Lung (tissue), 12 donors: ENCODE measurements around the gene ILK. TPM values are rescaled to one million over a fixed set of nuclear protein-coding genes. Genes with fewer than 3 reads are reported as not detected.

Experiments
- ATAC-seq: fragments of 200-7000 bp; cut with Tn5 transposase; one replicate; pipeline ENCODE4 v1.9.1; 2020; ENCODE audit warnings: moderate number of reproducible peaks; ENCODE audit not compliant: insufficient read depth, low FRiP score
- DNase-seq, 3 donors: peaks; one replicate each; pipeline ENCODE4 v3.0.0-alpha.2; 2013 to 2017
- H3K27ac ChIP-seq, 2 donors: one replicate each; pipeline ENCODE4 v1.5.1; 2013; ENCODE audit warnings: mild to moderate bottlenecking in 2 of 2, moderate library complexity in 2 of 2, control low read depth in 1 of 2, inconsistent platforms in 1 of 2, low read depth in 1 of 2, low read length in 1 of 2
- H3K27me3 ChIP-seq, 3 donors: one replicate each; pipeline ENCODE4 v1.5.1; 2013; ENCODE audit warnings: low read length in 2 of 3; ENCODE audit not compliant: control insufficient read depth in 3 of 3, insufficient read depth in 3 of 3
- H3K36me3 ChIP-seq, 4 donors: one replicate each; pipeline ENCODE4 v1.5.1; 2013; ENCODE audit warnings: low read length in 4 of 4, mild to moderate bottlenecking in 1 of 4, moderate library complexity in 1 of 4; ENCODE audit not compliant: control insufficient read depth in 4 of 4, insufficient read depth in 4 of 4
- H3K4me1 ChIP-seq, 5 donors: one replicate each; pipeline ENCODE4 v1.5.1; 2013; ENCODE audit warnings: low read length in 5 of 5, mild to moderate bottlenecking in 2 of 5, moderate library complexity in 1 of 5; ENCODE audit not compliant: control insufficient read depth in 5 of 5, insufficient read depth in 5 of 5
- H3K4me3 ChIP-seq: one replicate; pipeline ENCODE4 v1.5.1; 2013; ENCODE audit warnings: mild to moderate bottlenecking, control low read depth, moderate library complexity
- H3K9ac ChIP-seq, 2 donors: one replicate each; pipeline ENCODE4 v1.5.1; 2013; ENCODE audit warnings: low read length in 2 of 2, control low read depth in 1 of 2; ENCODE audit not compliant: insufficient read depth in 1 of 2
- H3K9me3 ChIP-seq, 4 donors: one replicate each; pipeline ENCODE4 v1.5.1; 2013; ENCODE audit warnings: low read length in 3 of 4, mild to moderate bottlenecking in 1 of 4, moderate library complexity in 1 of 4; ENCODE audit not compliant: control insufficient read depth in 4 of 4, insufficient read depth in 3 of 4
- WGBS, 2 donors: extraction: QIAGEN DNeasy Blood & Tissue Kit; methylation state at CpG; one replicate each; pipeline ENCODE4 v1.1.7; 2013; 5-methylcytosine and 5-hydroxymethylcytosine counted together
- polyA plus RNA-seq, 2 donors: library from polyadenylated mRNA; stranded (reverse); fragments of 200-250 nt; gene quantifications; one replicate each; pipeline ENCODE4 v1.2.1, GENCODE V29; 2013
- total RNA-seq, 2 donors: library from RNA; depleted of rRNA in 1 of 2; stranded (reverse); fragments of >200 nt in 1 of 2; gene quantifications; one replicate each; pipeline ENCODE4 v1.2.1, GENCODE V29; 2014 to 2021
- TF ChIP-seq, protein P1 (sequence below): IDR thresholded peaks from 2 replicates; pipeline ENCODE4 v1.5.1; 2012; ENCODE audit warnings: mild to moderate bottlenecking; ENCODE audit errors: control extremely low read depth, extremely low read depth
- donor health status: control.
- donor health status: control.
- donor health status: Bipolar disorder and iron deficiency.
- donor health status: healthy.
- donor health status: DM: yes; HTN: yes; CAD: no.

ILK gene
- total and polyA plus RNA-seq, 4 donors: 91.1 to 147 (median 136) TPM

DNA sequence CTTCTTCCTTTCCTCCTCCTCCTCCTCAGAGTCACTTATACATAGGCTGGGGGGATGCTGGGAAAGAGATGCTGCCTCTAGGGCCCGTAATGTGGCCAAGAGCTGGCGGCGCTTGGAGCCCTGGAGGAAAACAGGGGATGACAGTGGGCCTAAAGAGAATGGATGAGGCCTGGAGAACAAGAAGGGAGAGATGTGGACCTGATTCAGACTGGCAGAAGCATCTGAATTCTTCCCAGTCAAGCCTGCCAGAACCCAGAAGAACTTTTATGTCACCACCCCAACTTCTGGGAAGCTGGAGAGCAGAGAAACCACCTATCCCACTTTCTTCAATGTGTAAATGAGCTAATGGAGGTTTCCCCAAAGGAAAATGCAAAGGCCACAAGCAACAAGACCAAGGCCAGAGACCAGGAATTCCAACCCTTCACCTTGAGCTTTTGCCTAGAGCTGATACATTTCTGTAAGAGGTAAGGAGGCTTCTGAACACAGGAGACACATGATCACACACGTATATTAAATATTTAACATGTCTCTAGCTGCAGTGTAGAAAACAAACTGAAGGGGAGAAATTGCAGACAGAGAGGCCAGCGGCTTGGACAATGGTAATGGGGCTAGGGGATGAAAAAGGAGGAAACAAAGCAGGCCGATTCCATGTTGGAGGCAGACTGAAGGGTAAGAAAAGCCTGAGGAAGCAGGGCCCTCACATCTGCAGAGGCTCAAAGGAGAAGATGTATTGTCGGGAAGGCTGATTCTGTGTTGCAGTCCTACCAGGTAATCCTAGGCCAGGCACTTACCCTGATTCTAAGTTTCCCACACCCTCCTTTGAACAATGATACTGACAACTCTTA lies 1.3 kb upstream of the ILK start:
- Histone ChIP-seq H3K27ac (peak overlapping the region; percentile 16 to 97), H3K4me3 (peak overlapping the region; percentile 91), H3K9ac (peak overlapping the region; percentile 47 to 85), H3K36me3 (peaks cover 23 to 34% (median 24%) of the 10 kb centered on the region in 4 donors), H3K4me1 (peaks cover 5 to 38% (median 29%) of the 10 kb centered on the region in 5 donors), H3K27me3 (no peaks in the 10 kb centered on the region), H3K9me3 (no peaks in the 10 kb centered on the region)
- DNase-seq (no peak), ATAC-seq (no peak)
- TF ChIP-seq, protein P1, sequence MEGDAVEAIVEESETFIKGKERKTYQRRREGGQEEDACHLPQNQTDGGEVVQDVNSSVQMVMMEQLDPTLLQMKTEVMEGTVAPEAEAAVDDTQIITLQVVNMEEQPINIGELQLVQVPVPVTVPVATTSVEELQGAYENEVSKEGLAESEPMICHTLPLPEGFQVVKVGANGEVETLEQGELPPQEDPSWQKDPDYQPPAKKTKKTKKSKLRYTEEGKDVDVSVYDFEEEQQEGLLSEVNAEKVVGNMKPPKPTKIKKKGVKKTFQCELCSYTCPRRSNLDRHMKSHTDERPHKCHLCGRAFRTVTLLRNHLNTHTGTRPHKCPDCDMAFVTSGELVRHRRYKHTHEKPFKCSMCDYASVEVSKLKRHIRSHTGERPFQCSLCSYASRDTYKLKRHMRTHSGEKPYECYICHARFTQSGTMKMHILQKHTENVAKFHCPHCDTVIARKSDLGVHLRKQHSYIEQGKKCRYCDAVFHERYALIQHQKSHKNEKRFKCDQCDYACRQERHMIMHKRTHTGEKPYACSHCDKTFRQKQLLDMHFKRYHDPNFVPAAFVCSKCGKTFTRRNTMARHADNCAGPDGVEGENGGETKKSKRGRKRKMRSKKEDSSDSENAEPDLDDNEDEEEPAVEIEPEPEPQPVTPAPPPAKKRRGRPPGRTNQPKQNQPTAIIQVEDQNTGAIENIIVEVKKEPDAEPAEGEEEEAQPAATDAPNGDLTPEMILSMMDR: no peak
- 54 to 65% methylated on average over 7 of the region's 7 CpGs for WGBS, 2 donors

- Histone ChIP-seq H3K4me3 (peak overlapping the region; percentile 84), H3K27ac (peak overlapping the region; percentile 94 to 97), H3K27me3 (no peaks in the 10 kb centered on the region), H3K9ac (peak overlapping the region; percentile 83 to 98), H3K9me3 (no peaks in the 10 kb centered on the region), H3K36me3 (peaks cover 25 to 37% (median 29%) of the 10 kb centered on the region in 4 donors), H3K4me1 (peaks cover 9 to 50% (median 26%) of the 10 kb centered on the region in 5 donors)
- WGBS, 2 donors: 0% methylated on average over 20 of the region's 20 CpGs
- DNase-seq (peak; percentile 73 to 84 (median 83)), ATAC-seq (peak; percentile 19)
- TF ChIP-seq, protein P1: peak; percentile 12
These were observed 580 bp downstream of the ILK start for GRCh38 chr11:6604081-6604626.

DNA sequence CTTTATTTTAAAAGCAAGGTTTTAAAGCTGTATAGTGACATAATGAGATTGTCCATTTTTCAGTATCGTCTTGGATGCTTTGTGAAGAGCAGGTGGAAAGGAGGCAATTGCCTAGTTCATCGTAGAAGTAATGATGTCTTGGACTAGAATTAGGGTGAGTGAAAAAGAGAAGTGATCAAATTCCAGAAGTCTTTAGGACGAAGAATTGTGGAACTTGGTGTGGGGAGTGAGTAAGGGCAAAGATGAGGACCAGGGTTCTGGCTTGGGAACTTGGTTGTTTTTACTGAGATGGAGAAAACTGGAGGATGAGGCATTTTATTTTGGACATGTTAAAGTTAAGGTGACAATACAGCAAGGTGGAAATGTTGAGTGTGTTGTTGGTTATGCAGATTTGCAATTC lies 1.2 kb downstream of the ILK start:
- WGBS, 2 donors: 16 to 26% methylated on average over 3 of the region's 3 CpGs
- ATAC-seq: no peak

More for the DNA sequence above, 1.2 kb downstream of the ILK start:
- peak overlapping the region in 1 of 2 donors; percentile 97 for H3K27ac ChIP-seq
- peak overlapping the region; percentile 84 for H3K4me3 ChIP-seq
- H3K36me3 ChIP-seq: peaks cover 23 to 37% (median 33%) of the 10 kb centered on the region in 4 donors
- TF ChIP-seq, protein P1: no peak
- no peaks in the 10 kb centered on the region for H3K27me3 ChIP-seq
- no peak for DNase-seq
- peak overlapping the region; percentile 83 to 98 for H3K9ac ChIP-seq
- peaks cover 10 to 50% (median 26%) of the 10 kb centered on the region in 5 donors for H3K4me1 ChIP-seq
- H3K9me3 ChIP-seq: no peaks in the 10 kb centered on the region
